HG03135 (cell line): Measurements from ENCODE around the gene DNAH1.
"Not testable (repeated sequence)": the region's sequence is repeated elsewhere in the genome, so short reads cannot be mapped to it uniquely, and the experiment has no call there.

Experiments used
- ATAC-seq: cut with Tn5 transposase; IDR thresholded peaks from one replicate; pipeline ENCODE4 v1.9.1; 2021; ENCODE audit warnings: mild to moderate bottlenecking, moderate library complexity; ENCODE audit not compliant: unreplicated experiment

DNAH1 gene

GRCh38 chr3:52315977-52316764 lies at the start of gene DNAH1:
DNAH1 (plus strand) TSS chr3:52316319; CDS start chr3:52322443, 6,124 bp downstream.
- ATAC-seq = no peak

- ATAC-seq = no peak
These were observed 48.1 kb upstream of the DNAH1 start for GRCh38 chr3:52268036-52268435.

GRCh38 chr3:52269776-52270175 lies 46.3 kb upstream of the DNAH1 start:
- ATAC-seq = no peak

GRCh38 chr3:52270252-52270754 lies 45.8 kb upstream of the DNAH1 start:
- no peak for ATAC-seq

- not testable (repeated sequence) for ATAC-seq
These were observed 43.9 kb upstream of the DNAH1 start for GRCh38 chr3:52272172-52272571.

GRCh38 chr3:52272831-52273230 lies 43.3 kb upstream of the DNAH1 start:
- no peak for ATAC-seq

- not testable (repeated sequence) for ATAC-seq
These were observed 41.3 kb upstream of the DNAH1 start for GRCh38 chr3:52274781-52275180.

- ATAC-seq = no peak
These were observed 38.8 kb upstream of the DNAH1 start for GRCh38 chr3:52277071-52277964.

- peak; percentile 49 for ATAC-seq
These were observed 38.1 kb upstream of the DNAH1 start for GRCh38 chr3:52277972-52278509.

- peak; percentile 79 for ATAC-seq
These were observed 37.5 kb upstream of the DNAH1 start, which contains the start of gene WDR82 for GRCh38 chr3:52278510-52279069. WDR82 (minus strand) TSS chr3:52278649; CDS start chr3:52278361, 288 bp downstream.

GRCh38 chr3:52279596-52279995 lies 36.5 kb upstream of the DNAH1 start:
- ATAC-seq = no peak

GRCh38 chr3:52280050-52280461 lies 36.1 kb upstream of the DNAH1 start:
- ATAC-seq = no peak

- no peak for ATAC-seq
These were observed 33.9 kb upstream of the DNAH1 start for GRCh38 chr3:52281981-52282801.

- ATAC-seq = no peak
These were observed 32.8 kb upstream of the DNAH1 start for GRCh38 chr3:52283306-52283705.

- ATAC-seq = not testable (repeated sequence)
These were observed 32.1 kb upstream of the DNAH1 start for GRCh38 chr3:52284051-52284450.

GRCh38 chr3:52286777-52287110 lies 29.4 kb upstream of the DNAH1 start:
- no peak for ATAC-seq

GRCh38 chr3:52288674-52289073 lies 27.4 kb upstream of the DNAH1 start:
- ATAC-seq = no peak

- no peak for ATAC-seq
These were observed 26.8 kb upstream of the DNAH1 start for GRCh38 chr3:52289338-52289746.

GRCh38 chr3:52289747-52290595 lies 26.1 kb upstream of the DNAH1 start:
- no peak for ATAC-seq
